SH-SY5Y (cell line): ENCODE data around the gene SGMS1.

Experiments used
- GATA2 ChIP-seq: IDR thresholded peaks from 2 replicates; pipeline ENCODE4 v1.6.1; 2011; ENCODE audit warnings: mild to moderate bottlenecking, low read depth, low read length
- GATA3 ChIP-seq: IDR thresholded peaks from 2 replicates; pipeline ENCODE4 v1.6.1; 2011; ENCODE audit warnings: low read depth, mild to moderate bottlenecking, low read length, moderate library complexity

DNA sequence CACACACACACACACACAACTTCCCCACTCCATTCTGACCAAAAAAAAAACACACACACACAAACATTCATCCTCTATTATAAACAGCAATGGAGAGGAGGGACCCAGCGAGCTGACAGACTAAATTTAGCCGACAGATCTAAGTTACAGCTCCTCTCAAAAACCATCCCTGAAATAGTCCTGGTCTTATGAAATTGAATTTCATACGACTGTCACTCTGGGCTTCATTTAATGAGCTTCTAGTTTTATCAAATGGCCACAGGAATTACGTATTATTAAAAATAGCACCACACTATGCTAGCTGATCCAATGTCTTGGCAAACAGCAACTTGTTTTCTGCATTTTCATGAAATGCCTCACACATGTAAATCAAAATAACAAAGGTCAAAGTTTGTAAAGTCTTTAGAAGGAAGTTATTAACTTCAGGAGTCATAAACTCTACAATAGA is 241.2 kb downstream of the SGMS1 start:
- TF ChIP-seq GATA2 (no peak), GATA3 (no peak)
